WTC11 (cell line): Measurements from ENCODE around the gene SPATA32. TPM values are rescaled to one million over a fixed set of nuclear protein-coding genes. Genes with fewer than 3 reads are reported as not detected.

ENCODE experiments used
- ATAC-seq: fragments of 200-7000 bp; cut with Tn5 transposase; 2 replicates; pipeline ENCODE4 v1.10.0; 2021; ENCODE audit warnings: mild to moderate bottlenecking, moderate library complexity
- CTCF ChIA-PET: fragments of 300-600 bp; sonication (Branson Sonifier 250); formaldehyde crosslinking; loops from one replicate; lab custom pipeline; 2021; ENCODE audit warnings: antibody characterized with exemption; lab: Charles Lee
- POLR2A ChIA-PET: fragments of 350-600 bp; sonication (Branson Sonifier 250); formaldehyde crosslinking; loops from one replicate; lab custom pipeline; 2021; ENCODE audit warnings: antibody characterized with exemption; lab: Charles Lee
- DNase-seq: peaks from one replicate; pipeline ENCODE4 v3.0.0; 2021; ENCODE audit warnings: low spot score
- H3K27ac Mint-ChIP-seq: 2 replicates; pipeline ENCODE4 v1.8.0; 2021; ENCODE audit warnings: mixed read lengths
- H3K27me3 Mint-ChIP-seq: 2 replicates; pipeline ENCODE4 v1.8.0; 2021; ENCODE audit warnings: low read depth, mild to moderate bottlenecking, moderate library complexity, mixed read lengths
- H3K36me3 Mint-ChIP-seq: 2 replicates; pipeline ENCODE4 v1.8.0; 2021; ENCODE audit warnings: mixed read lengths
- H3K4me1 Mint-ChIP-seq: 2 replicates; pipeline ENCODE4 v1.8.0; 2022; ENCODE audit warnings: mixed read lengths
- H3K4me3 Mint-ChIP-seq: 2 replicates; pipeline ENCODE4 v1.8.0; 2021; ENCODE audit warnings: mild to moderate bottlenecking, moderate library complexity, mixed read lengths
- H3K9me3 Mint-ChIP-seq: 2 replicates; pipeline ENCODE4 v1.8.0; 2021; ENCODE audit warnings: mixed read lengths
- CREB1 ChIP-seq: sonication (generic); formaldehyde crosslinking; IDR thresholded peaks from 2 replicates; pipeline ENCODE4 v1.8.0; 2023; ENCODE audit warnings: mild to moderate bottlenecking, missing genetic modification reagents
- CREM ChIP-seq: sonication (generic); formaldehyde crosslinking; IDR thresholded peaks from 2 replicates; pipeline ENCODE4 v1.8.1; 2022; ENCODE audit warnings: mild to moderate bottlenecking, missing genetic modification reagents, moderate library complexity
- FOXP1 ChIP-seq: sonication (generic); formaldehyde crosslinking; IDR thresholded peaks from 2 replicates; pipeline ENCODE4 v1.8.0; 2022; ENCODE audit warnings: missing genetic modification reagents, mild to moderate bottlenecking, moderate library complexity, borderline replicate concordance
- MXD4 ChIP-seq: fragments of 250-450 bp; sonication (Bioruptor Pico); IDR thresholded peaks from 2 replicates; pipeline ENCODE4 v1.8.0; 2021; ENCODE audit warnings: mild to moderate bottlenecking, moderate library complexity, borderline replicate concordance
- NFYB ChIP-seq: sonication (generic); formaldehyde crosslinking; conservative IDR thresholded peaks from 2 replicates; pipeline ENCODE4 v1.8.0; 2022; ENCODE audit warnings: low read depth, missing genetic modification reagents
- RELA ChIP-seq: sonication (generic); formaldehyde crosslinking; IDR thresholded peaks from 2 replicates; pipeline ENCODE4 v1.8.1; 2022; ENCODE audit warnings: missing genetic modification reagents, mild to moderate bottlenecking, borderline replicate concordance
- TCF7 ChIP-seq: sonication (generic); formaldehyde crosslinking; IDR thresholded peaks from 2 replicates; pipeline ENCODE4 v1.8.0; 2022; ENCODE audit warnings: mild to moderate bottlenecking, low read depth, missing genetic modification reagents, moderate library complexity
- ZNF121 ChIP-seq: sonication (generic); formaldehyde crosslinking; IDR thresholded peaks from 2 replicates; pipeline ENCODE4 v1.8.0; 2023; ENCODE audit warnings: missing genetic modification reagents
- ZNF423 ChIP-seq: fragments of 250-450 bp; sonication (Bioruptor Pico); IDR thresholded peaks from 2 replicates; pipeline ENCODE4 v2.1.2; 2022; ENCODE audit warnings: mild to moderate bottlenecking, moderate library complexity
- total RNA-seq: library from RNA; stranded (reverse); gene quantifications from 3 replicates; pipeline ENCODE4 v1.2.3, GENCODE V29; 2021
- TF ChIP-seq, protein P1 (sequence below): sonication (generic); formaldehyde crosslinking; IDR thresholded peaks from 2 replicates; pipeline ENCODE4 v1.8.1; 2022; ENCODE audit warnings: mild to moderate bottlenecking, moderate library complexity, missing genetic modification reagents
- TF ChIP-seq, protein P2 (sequence below): sonication (generic); formaldehyde crosslinking; IDR thresholded peaks from 2 replicates; pipeline ENCODE4 v1.8.1; 2023; ENCODE audit warnings: mild to moderate bottlenecking, missing genetic modification reagents
- TF ChIP-seq, protein P3 (sequence below): sonication (generic); formaldehyde crosslinking; IDR thresholded peaks from 2 replicates; pipeline ENCODE4 v1.8.0; 2023; ENCODE audit warnings: missing genetic modification reagents, mild to moderate bottlenecking, borderline replicate concordance
- TF ChIP-seq, protein P4 (sequence below): fragments of 250-450 bp; sonication (Bioruptor Pico); IDR thresholded peaks from 2 replicates; pipeline ENCODE4 v2.1.2; 2022; ENCODE audit warnings: mild to moderate bottlenecking, moderate library complexity
- TF ChIP-seq, protein P5 (sequence below): sonication (generic); formaldehyde crosslinking; IDR thresholded peaks from 2 replicates; pipeline ENCODE4 v1.8.1; 2022; ENCODE audit warnings: low read depth, mild to moderate bottlenecking, moderate library complexity, missing genetic modification reagents, borderline replicate concordance
- TF ChIP-seq, protein P6 (sequence below): sonication (generic); formaldehyde crosslinking; conservative IDR thresholded peaks from 2 replicates; pipeline ENCODE4 v1.8.1; 2023; ENCODE audit warnings: mild to moderate bottlenecking, low read depth, missing genetic modification reagents, moderate library complexity

SPATA32 gene
- total RNA-seq, 1 experiment from 2014 or later: 0.15 TPM

DNA sequence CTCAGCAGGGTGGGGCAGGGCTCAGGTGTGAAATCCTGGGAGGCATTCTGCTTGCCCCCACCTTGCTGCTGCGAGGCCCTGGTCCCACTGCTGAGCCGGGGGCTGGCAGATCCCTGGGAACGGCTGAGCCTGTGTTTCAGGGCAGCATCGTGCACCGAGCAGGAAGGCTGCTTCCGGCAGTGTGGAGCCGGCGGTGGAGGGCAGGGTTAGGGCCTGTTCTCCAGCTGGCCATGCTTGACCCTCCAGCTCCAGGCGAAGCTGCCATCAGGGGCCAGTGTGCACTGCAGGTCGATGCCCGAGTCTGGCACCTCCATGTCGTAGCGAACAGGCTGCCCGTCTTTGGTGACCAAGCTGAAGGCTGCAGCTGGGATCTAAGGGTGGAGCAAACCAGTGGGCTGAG lies 2.5 kb upstream of the SPATA32 start (continued):
- TF ChIP-seq, protein P1, sequence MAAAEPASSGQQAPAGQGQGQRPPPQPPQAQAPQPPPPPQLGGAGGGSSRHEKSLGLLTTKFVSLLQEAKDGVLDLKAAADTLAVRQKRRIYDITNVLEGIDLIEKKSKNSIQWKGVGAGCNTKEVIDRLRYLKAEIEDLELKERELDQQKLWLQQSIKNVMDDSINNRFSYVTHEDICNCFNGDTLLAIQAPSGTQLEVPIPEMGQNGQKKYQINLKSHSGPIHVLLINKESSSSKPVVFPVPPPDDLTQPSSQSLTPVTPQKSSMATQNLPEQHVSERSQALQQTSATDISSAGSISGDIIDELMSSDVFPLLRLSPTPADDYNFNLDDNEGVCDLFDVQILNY (CRISPR knock-in tag): no peak
- TF ChIP-seq, protein P2, sequence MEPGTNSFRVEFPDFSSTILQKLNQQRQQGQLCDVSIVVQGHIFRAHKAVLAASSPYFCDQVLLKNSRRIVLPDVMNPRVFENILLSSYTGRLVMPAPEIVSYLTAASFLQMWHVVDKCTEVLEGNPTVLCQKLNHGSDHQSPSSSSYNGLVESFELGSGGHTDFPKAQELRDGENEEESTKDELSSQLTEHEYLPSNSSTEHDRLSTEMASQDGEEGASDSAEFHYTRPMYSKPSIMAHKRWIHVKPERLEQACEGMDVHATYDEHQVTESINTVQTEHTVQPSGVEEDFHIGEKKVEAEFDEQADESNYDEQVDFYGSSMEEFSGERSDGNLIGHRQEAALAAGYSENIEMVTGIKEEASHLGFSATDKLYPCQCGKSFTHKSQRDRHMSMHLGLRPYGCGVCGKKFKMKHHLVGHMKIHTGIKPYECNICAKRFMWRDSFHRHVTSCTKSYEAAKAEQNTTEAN (CRISPR knock-in tag): no peak
- TF ChIP-seq NFYB (no peak), CREB1 (CRISPR knock-in tag) (no peak)
- TF ChIP-seq, protein P3, sequence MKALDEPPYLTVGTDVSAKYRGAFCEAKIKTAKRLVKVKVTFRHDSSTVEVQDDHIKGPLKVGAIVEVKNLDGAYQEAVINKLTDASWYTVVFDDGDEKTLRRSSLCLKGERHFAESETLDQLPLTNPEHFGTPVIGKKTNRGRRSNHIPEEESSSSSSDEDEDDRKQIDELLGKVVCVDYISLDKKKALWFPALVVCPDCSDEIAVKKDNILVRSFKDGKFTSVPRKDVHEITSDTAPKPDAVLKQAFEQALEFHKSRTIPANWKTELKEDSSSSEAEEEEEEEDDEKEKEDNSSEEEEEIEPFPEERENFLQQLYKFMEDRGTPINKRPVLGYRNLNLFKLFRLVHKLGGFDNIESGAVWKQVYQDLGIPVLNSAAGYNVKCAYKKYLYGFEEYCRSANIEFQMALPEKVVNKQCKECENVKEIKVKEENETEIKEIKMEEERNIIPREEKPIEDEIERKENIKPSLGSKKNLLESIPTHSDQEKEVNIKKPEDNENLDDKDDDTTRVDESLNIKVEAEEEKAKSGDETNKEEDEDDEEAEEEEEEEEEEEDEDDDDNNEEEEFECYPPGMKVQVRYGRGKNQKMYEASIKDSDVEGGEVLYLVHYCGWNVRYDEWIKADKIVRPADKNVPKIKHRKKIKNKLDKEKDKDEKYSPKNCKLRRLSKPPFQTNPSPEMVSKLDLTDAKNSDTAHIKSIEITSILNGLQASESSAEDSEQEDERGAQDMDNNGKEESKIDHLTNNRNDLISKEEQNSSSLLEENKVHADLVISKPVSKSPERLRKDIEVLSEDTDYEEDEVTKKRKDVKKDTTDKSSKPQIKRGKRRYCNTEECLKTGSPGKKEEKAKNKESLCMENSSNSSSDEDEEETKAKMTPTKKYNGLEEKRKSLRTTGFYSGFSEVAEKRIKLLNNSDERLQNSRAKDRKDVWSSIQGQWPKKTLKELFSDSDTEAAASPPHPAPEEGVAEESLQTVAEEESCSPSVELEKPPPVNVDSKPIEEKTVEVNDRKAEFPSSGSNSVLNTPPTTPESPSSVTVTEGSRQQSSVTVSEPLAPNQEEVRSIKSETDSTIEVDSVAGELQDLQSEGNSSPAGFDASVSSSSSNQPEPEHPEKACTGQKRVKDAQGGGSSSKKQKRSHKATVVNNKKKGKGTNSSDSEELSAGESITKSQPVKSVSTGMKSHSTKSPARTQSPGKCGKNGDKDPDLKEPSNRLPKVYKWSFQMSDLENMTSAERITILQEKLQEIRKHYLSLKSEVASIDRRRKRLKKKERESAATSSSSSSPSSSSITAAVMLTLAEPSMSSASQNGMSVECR (CRISPR knock-in tag): no peak
- TF ChIP-seq, protein P4, sequence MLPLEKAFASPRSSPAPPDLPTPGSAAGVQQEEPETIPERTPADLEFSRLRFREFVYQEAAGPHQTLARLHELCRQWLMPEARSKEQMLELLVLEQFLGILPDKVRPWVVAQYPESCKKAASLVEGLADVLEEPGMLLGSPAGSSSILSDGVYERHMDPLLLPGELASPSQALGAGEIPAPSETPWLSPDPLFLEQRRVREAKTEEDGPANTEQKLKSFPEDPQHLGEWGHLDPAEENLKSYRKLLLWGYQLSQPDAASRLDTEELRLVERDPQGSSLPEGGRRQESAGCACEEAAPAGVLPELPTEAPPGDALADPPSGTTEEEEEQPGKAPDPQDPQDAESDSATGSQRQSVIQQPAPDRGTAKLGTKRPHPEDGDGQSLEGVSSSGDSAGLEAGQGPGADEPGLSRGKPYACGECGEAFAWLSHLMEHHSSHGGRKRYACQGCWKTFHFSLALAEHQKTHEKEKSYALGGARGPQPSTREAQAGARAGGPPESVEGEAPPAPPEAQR (CRISPR knock-in tag): no peak
- TF ChIP-seq, protein P5, sequence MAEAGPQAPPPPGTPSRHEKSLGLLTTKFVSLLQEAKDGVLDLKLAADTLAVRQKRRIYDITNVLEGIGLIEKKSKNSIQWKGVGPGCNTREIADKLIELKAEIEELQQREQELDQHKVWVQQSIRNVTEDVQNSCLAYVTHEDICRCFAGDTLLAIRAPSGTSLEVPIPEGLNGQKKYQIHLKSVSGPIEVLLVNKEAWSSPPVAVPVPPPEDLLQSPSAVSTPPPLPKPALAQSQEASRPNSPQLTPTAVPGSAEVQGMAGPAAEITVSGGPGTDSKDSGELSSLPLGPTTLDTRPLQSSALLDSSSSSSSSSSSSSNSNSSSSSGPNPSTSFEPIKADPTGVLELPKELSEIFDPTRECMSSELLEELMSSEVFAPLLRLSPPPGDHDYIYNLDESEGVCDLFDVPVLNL (CRISPR knock-in tag): no peak

DNA sequence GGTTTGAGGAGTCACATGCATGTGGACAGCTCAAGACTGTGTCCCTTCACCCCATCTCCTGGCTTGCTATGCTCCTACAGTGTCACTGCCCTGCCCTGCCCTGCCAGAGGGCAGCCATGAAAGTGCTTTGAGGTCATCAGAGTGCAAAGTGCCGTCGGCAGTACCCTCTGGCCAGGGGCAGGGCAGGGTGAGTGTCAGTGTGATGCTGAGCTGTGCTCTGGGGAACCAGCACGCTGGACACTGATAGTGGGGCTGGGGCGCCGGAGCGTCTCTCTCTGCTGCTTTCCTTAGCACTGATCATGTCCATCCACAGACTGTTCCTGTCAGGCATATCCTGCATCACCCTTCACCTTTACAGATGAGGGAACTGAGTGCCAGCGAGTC lies 1.6 kb upstream of the SPATA32 start:
- Mint-ChIP-seq H3K27me3 (peaks cover 13% of the 10 kb centered on the region), H3K4me3 (no peak overlapping the region), H3K4me1 (peaks cover 9% of the 10 kb centered on the region; the same call in 1 of the 2 replicates), H3K9me3 (no peaks in the 10 kb centered on the region), H3K27ac (no peak overlapping the region), H3K36me3 (peaks cover 3% of the 10 kb centered on the region; the same call in 1 of the 2 replicates)
- DNase-seq (no peak), ATAC-seq (no peak)
- no peak for TF ChIP-seq TCF7 (CRISPR knock-in tag)
- no peak for TF ChIP-seq RELA (CRISPR knock-in tag)
- no peak for TF ChIP-seq CREM (CRISPR knock-in tag)
- TF ChIP-seq ZNF121 (CRISPR knock-in tag): no peak
- TF ChIP-seq MXD4 (CRISPR knock-in tag): no peak
- TF ChIP-seq ZNF423 (CRISPR knock-in tag): no peak
- TF ChIP-seq FOXP1 (CRISPR knock-in tag): no peak
- TF ChIP-seq, protein P6, sequence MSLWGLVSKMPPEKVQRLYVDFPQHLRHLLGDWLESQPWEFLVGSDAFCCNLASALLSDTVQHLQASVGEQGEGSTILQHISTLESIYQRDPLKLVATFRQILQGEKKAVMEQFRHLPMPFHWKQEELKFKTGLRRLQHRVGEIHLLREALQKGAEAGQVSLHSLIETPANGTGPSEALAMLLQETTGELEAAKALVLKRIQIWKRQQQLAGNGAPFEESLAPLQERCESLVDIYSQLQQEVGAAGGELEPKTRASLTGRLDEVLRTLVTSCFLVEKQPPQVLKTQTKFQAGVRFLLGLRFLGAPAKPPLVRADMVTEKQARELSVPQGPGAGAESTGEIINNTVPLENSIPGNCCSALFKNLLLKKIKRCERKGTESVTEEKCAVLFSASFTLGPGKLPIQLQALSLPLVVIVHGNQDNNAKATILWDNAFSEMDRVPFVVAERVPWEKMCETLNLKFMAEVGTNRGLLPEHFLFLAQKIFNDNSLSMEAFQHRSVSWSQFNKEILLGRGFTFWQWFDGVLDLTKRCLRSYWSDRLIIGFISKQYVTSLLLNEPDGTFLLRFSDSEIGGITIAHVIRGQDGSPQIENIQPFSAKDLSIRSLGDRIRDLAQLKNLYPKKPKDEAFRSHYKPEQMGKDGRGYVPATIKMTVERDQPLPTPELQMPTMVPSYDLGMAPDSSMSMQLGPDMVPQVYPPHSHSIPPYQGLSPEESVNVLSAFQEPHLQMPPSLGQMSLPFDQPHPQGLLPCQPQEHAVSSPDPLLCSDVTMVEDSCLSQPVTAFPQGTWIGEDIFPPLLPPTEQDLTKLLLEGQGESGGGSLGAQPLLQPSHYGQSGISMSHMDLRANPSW (CRISPR knock-in tag): no peak
- ChIA-PET CTCF (interaction anchor here (1.0 to 1.8 kb wide), 5 partner anchors 8 to 78 kb away, joined by 3 to 6 read pairs (median 4); partner anchors contain the start of gene MAP3K14), POLR2A (no interaction called here)
